Adrenal gland (tissue), 5 donors: ENCODE measurements around the gene HTR2A.

ENCODE experiments used
- POLR2A ChIP-seq, 2 donors: fragments of 450-650 bp; IDR thresholded peaks; one replicate each; pipeline ENCODE4 v1.6.1; 2017; ENCODE audit warnings: antibody characterized with exemption in 2 of 2, mild to moderate bottlenecking in 2 of 2, moderate library complexity in 1 of 2
- TF ChIP-seq, protein P1 (sequence below), 6 experiments: fragments of 450-650 bp in 4 of 6; fragments of 200-600 bp in 2 of 6; sonication (generic) in 1 of 6; IDR thresholded peaks; 1 replicate in 5 of 6; 2 replicates in 1 of 6; pipeline versions ENCODE4 v1.5.1 to v1.8.0; 2016 to 2021; ENCODE audit warnings: antibody characterized with exemption in 6 of 6, mild to moderate bottlenecking in 2 of 6, moderate library complexity in 1 of 6
- donor health status: DM: no; HTN: no; CAD: no.

DNA sequence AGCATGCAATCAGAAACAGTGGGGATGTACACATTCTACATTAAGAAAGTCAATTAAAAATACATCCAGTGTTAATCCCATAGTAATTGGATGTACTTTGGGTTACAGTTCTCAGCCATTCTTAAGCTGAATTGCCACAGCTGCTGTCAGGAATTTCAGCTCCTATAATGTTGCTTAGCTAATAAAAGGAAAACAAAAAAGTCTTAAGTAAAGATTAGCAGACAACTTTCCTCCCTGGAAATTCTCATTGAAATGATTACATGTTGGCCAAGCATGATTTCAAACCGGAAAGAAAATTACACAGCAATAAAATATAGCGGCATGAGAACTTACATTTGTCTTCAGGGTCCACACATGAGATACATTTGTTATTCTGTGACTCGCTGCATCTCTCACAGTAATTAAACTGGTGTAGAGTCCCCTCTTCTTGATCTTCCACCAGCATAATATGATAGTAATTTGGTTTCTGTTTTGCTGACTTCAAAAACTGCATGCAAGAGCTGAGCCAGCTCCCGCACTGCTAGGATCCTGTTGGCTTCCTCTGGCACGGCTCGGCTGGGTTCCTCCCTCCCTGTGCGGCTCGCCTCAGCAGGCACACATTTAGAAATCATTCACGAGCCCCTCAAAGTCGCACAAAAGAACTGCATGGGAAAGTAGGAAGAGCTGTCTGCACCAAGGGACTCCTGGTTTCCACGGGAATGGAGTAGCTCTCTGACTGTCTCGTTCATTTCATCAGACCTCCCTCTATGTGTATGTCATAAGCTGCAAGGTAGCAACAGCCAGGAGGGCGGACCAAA lies at the start of gene HTR2A:
- TF ChIP-seq, protein P1, sequence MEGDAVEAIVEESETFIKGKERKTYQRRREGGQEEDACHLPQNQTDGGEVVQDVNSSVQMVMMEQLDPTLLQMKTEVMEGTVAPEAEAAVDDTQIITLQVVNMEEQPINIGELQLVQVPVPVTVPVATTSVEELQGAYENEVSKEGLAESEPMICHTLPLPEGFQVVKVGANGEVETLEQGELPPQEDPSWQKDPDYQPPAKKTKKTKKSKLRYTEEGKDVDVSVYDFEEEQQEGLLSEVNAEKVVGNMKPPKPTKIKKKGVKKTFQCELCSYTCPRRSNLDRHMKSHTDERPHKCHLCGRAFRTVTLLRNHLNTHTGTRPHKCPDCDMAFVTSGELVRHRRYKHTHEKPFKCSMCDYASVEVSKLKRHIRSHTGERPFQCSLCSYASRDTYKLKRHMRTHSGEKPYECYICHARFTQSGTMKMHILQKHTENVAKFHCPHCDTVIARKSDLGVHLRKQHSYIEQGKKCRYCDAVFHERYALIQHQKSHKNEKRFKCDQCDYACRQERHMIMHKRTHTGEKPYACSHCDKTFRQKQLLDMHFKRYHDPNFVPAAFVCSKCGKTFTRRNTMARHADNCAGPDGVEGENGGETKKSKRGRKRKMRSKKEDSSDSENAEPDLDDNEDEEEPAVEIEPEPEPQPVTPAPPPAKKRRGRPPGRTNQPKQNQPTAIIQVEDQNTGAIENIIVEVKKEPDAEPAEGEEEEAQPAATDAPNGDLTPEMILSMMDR (IDR thresholded peaks at IDR 0.05): no peak
- TF ChIP-seq POLR2A (IDR thresholded peaks at IDR 0.05): no peak
